Measurements from ENCODE around the gene WFS1.

GRCh38 chr4:6348408-6348807 lies 78.8 kb downstream of the WFS1 start:
- TF ChIP-seq FOS (IDR thresholded peaks at IDR 0.05; ENCODE audit: low read depth, low read length) (no peak), USF2 (IDR thresholded peaks at IDR 0.05; ENCODE audit: low read depth, low read length) (no peak), CTCF (conservative IDR thresholded peaks at IDR 0.05; ENCODE audit: low read depth, low read length) (no peak), RFX5 (IDR thresholded peaks at IDR 0.05; ENCODE audit: low read depth, low read length) (no peak), RAD21 (IDR thresholded peaks at IDR 0.05; ENCODE audit: low read length) (no peak), BHLHE40 (IDR thresholded peaks at IDR 0.05; ENCODE audit: low read depth, low read length) (no peak), POLR2A (IDR thresholded peaks at IDR 0.05; ENCODE audit: low read depth, low read length) (no peak), SMC3 (IDR thresholded peaks at IDR 0.05; ENCODE audit: low read depth, low read length) (no peak), NFE2L2 (IDR thresholded peaks at IDR 0.05; ENCODE audit: low read depth, low read length) (no peak)

Measured in IMR-90 (cell line).